WI38 (cell line): ENCODE measurements around the gene FAM234A.
"Not testable (repeated sequence)": the region's sequence is repeated elsewhere in the genome, so short reads cannot be mapped to it uniquely, and the experiment has no call there.

Source experiments
- H3K4me3 ChIP-seq: 2 replicates; pipeline ENCODE4 v1.5.1; 2011; ENCODE audit warnings: low read depth, mild to moderate bottlenecking, control low read depth, low read length
- TF ChIP-seq, protein P1 (sequence below): IDR thresholded peaks from 2 replicates; pipeline ENCODE4 v1.5.1; 2012; ENCODE audit warnings: low read depth, mild to moderate bottlenecking, control low read depth, low read length

Gene FAM234A

GRCh38 chr16:266258-267164 lies 31.9 kb downstream of the FAM234A start:
- H3K4me3 ChIP-seq = no peak overlapping the region
- TF ChIP-seq, protein P1, sequence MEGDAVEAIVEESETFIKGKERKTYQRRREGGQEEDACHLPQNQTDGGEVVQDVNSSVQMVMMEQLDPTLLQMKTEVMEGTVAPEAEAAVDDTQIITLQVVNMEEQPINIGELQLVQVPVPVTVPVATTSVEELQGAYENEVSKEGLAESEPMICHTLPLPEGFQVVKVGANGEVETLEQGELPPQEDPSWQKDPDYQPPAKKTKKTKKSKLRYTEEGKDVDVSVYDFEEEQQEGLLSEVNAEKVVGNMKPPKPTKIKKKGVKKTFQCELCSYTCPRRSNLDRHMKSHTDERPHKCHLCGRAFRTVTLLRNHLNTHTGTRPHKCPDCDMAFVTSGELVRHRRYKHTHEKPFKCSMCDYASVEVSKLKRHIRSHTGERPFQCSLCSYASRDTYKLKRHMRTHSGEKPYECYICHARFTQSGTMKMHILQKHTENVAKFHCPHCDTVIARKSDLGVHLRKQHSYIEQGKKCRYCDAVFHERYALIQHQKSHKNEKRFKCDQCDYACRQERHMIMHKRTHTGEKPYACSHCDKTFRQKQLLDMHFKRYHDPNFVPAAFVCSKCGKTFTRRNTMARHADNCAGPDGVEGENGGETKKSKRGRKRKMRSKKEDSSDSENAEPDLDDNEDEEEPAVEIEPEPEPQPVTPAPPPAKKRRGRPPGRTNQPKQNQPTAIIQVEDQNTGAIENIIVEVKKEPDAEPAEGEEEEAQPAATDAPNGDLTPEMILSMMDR = no peak

DNA sequence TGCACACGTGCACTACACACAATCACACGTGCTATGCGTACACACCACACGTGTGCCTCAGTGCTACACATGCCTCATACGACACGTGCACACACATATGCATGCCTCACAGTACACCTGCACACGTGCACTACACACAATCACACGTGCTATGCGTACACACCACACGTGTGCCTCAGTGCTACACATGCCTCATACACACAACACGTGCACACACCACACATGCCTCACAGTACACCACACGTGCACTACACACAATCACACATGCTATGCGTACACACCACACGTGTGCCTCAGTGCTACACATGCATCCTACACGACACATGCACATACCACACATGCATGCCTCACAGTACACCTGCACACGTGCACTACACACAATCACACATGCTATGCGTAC lies 32.9 kb downstream of the FAM234A start:
- H3K4me3 ChIP-seq = not testable (repeated sequence)

GRCh38 chr16:268141-269053 lies 33.8 kb downstream of the FAM234A start:
- TF ChIP-seq, protein P1 = no peak
- no peak overlapping the region for H3K4me3 ChIP-seq

- H3K4me3 ChIP-seq = no peak overlapping the region
Observed at GRCh38 chr16:269061-269796, 34.6 kb downstream of the FAM234A start.

DNA sequence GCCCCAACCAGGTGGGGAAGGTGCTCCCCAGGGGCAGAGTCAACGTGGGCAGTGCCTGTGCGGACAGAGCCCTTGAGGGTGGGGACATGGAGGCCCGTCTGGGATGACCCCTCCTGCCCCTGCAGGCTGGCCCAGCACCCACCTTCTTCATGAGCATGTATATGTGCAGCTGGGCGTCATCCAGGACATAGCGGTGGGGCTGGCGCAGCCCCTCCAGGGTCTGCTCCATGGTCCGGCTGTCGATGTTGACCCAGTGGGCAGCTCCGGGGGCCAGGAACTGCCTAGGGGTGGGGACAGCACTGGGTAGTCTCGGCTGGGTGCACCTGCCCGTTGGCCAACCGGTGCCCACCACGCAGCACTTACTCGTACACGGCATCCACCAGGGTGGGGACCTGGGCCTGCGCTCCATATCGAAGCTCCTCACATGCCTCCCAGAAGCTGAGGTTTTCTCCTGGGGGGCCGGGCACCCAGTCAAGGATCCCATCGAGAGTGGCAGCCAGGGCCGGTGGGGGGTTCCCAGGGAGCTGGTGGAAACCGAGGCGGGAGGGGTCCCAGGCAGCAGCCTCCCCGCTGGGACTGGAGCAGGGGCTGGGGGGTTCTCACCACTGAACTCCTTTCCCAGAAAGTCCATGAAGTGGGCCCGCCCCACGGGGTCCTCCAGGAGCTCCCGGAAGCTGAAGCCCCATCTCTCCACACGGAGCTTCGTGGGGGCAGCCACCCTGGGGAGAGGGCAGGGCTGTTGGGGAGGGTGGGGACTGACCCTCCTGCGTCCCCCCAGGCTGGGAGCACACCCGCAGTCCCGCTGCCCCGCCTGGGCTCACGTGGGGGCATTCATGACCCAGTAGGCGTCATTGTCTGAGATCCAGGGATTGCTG lies 36.0 kb downstream of the FAM234A start:
- no peak overlapping the region for H3K4me3 ChIP-seq
- TF ChIP-seq, protein P1 = no peak

More at GRCh38 chr16:269061-269796, 34.6 kb downstream of the FAM234A start:
- TF ChIP-seq, protein P1 = no peak

DNA sequence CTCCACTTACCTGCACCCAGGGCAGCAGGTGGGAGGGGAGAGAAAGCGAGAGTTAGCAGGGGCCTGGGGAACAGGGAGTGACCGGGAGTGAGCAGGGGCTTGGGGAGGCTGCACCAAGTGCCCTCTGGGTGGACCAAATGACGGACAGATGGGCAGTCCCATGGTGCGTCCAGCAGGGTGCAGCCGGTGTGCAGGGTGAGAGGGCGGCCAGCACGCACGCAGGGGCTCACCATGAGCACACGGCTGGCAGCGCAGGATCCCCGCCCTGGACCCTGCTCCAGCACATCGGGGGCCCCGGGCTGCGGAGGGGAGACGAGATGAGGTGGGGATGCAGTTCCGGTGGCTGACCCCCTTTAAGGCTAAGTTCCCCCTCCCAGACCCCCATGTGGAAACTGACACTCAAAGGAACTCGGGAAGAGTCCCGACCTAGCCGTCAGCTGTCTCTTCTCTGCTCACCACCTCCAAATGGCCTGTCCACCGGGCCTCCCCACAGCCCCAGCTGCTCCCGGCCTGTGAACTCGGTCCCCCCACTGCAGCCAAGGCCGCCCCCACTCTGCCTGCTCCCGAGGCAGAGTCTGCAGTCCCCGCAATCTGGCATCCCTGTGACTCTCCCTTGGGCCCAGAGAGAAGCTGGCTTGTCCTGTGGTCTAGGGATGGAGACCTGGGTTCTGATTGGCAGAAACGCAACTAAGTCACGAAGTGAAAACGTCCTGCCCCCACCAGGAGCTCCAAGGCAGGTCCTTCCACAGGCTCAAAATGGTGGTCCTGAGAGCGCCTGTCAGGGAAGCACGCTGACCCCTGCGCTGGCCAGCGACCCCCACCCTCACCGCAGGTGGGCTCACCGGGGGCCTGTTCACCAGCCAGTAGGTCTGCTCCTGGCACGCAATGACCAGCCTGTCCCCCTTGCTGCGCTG lies 38.3 kb downstream of the FAM234A start:
- no peak overlapping the region for H3K4me3 ChIP-seq
- TF ChIP-seq, protein P1 = no peak
